ENCODE data around the gene GBF1. TPM values are rescaled to one million over a fixed set of nuclear protein-coding genes. Genes with fewer than 3 reads are reported as not detected.

The GBF1 gene
- polyA plus RNA-seq, 1 donor from 2014 or later: 14.9 TPM

- Histone ChIP-seq H3K79me2 (replicated peaks; ENCODE audit: insufficient read depth, low read length) (no peaks in the 10 kb centered on the region), H3K9ac (ENCODE audit: low read length) (no peak overlapping the region), H3K4me3 (ENCODE audit: low read length) (no peak overlapping the region), H3K27me3 (ENCODE audit: insufficient read depth, low read depth, low read length) (no peaks in the 10 kb centered on the region), H4K20me1 (ENCODE audit: insufficient read depth) (no peaks in the 10 kb centered on the region), H3K36me3 (ENCODE audit: insufficient read depth, low read length) (no peaks in the 10 kb centered on the region), H2AFZ (ENCODE audit: low read depth, low read length) (no peak overlapping the region), H3K9me2 (ENCODE audit: insufficient read depth, low read length) (no peaks in the 10 kb centered on the region), H3K27ac (ENCODE audit: low read length) (no peak overlapping the region), H3F3A (ENCODE audit: insufficient read depth, low read length, poor library complexity, severe bottlenecking) (no peaks in the 10 kb centered on the region), H3K4me2 (ENCODE audit: low read length) (no peak overlapping the region), H3K9me3 (ENCODE audit: low read length) (no peaks in the 10 kb centered on the region)
- TF ChIP-seq TAF1 (IDR thresholded peaks at IDR 0.05; ENCODE audit: low read depth): no peak
- TF ChIP-seq EP300 (conservative IDR thresholded peaks at IDR 0.05; ENCODE audit: poor library complexity, severe bottlenecking): no peak
- no peak for TF ChIP-seq POLR2AphosphoS5 (IDR thresholded peaks at IDR 0.05)
- no peak for TF ChIP-seq SMC3 (conservative IDR thresholded peaks at IDR 0.05; ENCODE audit: poor library complexity)
- no peak for TF ChIP-seq RAD21 (conservative IDR thresholded peaks at IDR 0.05)
- no peak for TF ChIP-seq MXI1 (conservative IDR thresholded peaks at IDR 0.05; ENCODE audit: poor library complexity, severe bottlenecking)
- TF ChIP-seq, protein P1, sequence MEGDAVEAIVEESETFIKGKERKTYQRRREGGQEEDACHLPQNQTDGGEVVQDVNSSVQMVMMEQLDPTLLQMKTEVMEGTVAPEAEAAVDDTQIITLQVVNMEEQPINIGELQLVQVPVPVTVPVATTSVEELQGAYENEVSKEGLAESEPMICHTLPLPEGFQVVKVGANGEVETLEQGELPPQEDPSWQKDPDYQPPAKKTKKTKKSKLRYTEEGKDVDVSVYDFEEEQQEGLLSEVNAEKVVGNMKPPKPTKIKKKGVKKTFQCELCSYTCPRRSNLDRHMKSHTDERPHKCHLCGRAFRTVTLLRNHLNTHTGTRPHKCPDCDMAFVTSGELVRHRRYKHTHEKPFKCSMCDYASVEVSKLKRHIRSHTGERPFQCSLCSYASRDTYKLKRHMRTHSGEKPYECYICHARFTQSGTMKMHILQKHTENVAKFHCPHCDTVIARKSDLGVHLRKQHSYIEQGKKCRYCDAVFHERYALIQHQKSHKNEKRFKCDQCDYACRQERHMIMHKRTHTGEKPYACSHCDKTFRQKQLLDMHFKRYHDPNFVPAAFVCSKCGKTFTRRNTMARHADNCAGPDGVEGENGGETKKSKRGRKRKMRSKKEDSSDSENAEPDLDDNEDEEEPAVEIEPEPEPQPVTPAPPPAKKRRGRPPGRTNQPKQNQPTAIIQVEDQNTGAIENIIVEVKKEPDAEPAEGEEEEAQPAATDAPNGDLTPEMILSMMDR (IDR thresholded peaks at IDR 0.05; ENCODE audit: poor library complexity, severe bottlenecking): no peak
Measured at GRCh38 chr10:102311025-102311420, 65.7 kb downstream of the GBF1 start.

- no peak overlapping the region for H3K4me2 ChIP-seq (ENCODE audit: low read length)
- no peaks in the 10 kb centered on the region for H3F3A ChIP-seq (ENCODE audit: insufficient read depth, low read length, poor library complexity, severe bottlenecking)
- no peaks in the 10 kb centered on the region for H3K27me3 ChIP-seq (ENCODE audit: insufficient read depth, low read depth, low read length)
- TF ChIP-seq, protein P1 (IDR thresholded peaks at IDR 0.05; ENCODE audit: poor library complexity, severe bottlenecking): no peak
- no peak for TF ChIP-seq REST (IDR thresholded peaks at IDR 0.05; ENCODE audit: borderline replicate concordance)
- no peak for TF ChIP-seq MXI1 (conservative IDR thresholded peaks at IDR 0.05; ENCODE audit: poor library complexity, severe bottlenecking)
- no peak overlapping the region for H3K9ac ChIP-seq (ENCODE audit: low read length)
- H3K79me2 ChIP-seq (replicated peaks; ENCODE audit: insufficient read depth, low read length): no peaks in the 10 kb centered on the region
- H3K36me3 ChIP-seq (ENCODE audit: insufficient read depth, low read length): no peaks in the 10 kb centered on the region
- no peak overlapping the region for H2AFZ ChIP-seq (ENCODE audit: low read depth, low read length)
- H3K9me3 ChIP-seq (ENCODE audit: low read length): no peaks in the 10 kb centered on the region
- H3K4me3 ChIP-seq (ENCODE audit: low read length): no peak overlapping the region
- no peaks in the 10 kb centered on the region for H4K20me1 ChIP-seq (ENCODE audit: insufficient read depth)
- H3K9me2 ChIP-seq (ENCODE audit: insufficient read depth, low read length): no peaks in the 10 kb centered on the region
- no peak overlapping the region for H3K27ac ChIP-seq (ENCODE audit: low read length)
Measured at GRCh38 chr10:102312683-102313082, 67.4 kb downstream of the GBF1 start.

Measured in neural cell (in vitro differentiated cells).